ENCODE measurements around the gene FASTK.

GRCh38 chr7:151104411-151105235, 24.0 kb upstream of the FASTK start:
- TF ChIP-seq POU2F2 (IDR thresholded peaks at IDR 0.05; ENCODE audit: low read depth, low read length): no peak
- no peak for TF ChIP-seq POLR2A (IDR thresholded peaks at IDR 0.05; ENCODE audit: low read depth, low read length)
- no peak for TF ChIP-seq POLR2AphosphoS5 (IDR thresholded peaks at IDR 0.05; ENCODE audit: low read depth, low read length)
- TF ChIP-seq TAF1 (IDR thresholded peaks at IDR 0.05; ENCODE audit: low read depth, low read length): no peak

All from GM12891 (cell line).